Activated CD8-positive, alpha-beta memory T cell treated with anti-CD3 and anti-CD28 coated beads, Interleukin-2, amount 10 ng/mL, durations not matched to agents 7 days and 5 days (primary cell): Measurements from ENCODE around the gene SETD2. TPM values are rescaled to one million over a fixed set of nuclear protein-coding genes. Genes with fewer than 3 reads are reported as not detected.
"Not testable (repeated sequence)": the region's sequence is repeated elsewhere in the genome, so short reads cannot be mapped to it uniquely, and the experiment has no call there.

Source experiments
- ATAC-seq: fragments of 150-1000 bp; cut with Tn5 transposase; one replicate; pipeline ENCODE4 v1.10.0; 2021; ENCODE audit warnings: moderate library complexity
- CTCF ChIA-PET: fragments of 350-600 bp; sonication (Branson Sonifier 250); formaldehyde crosslinking; loops from one replicate; lab custom pipeline; 2021; ENCODE audit warnings: antibody characterized with exemption; lab: Charles Lee
- DNase-seq: peaks from one replicate; pipeline ENCODE4 v3.0.0-alpha.2; 2020
- H3K27ac Mint-ChIP-seq: one replicate; pipeline ENCODE4 v1.8.0; 2021; ENCODE audit warnings: mild to moderate bottlenecking, mixed read lengths
- H3K27me3 Mint-ChIP-seq: one replicate; pipeline ENCODE4 v1.8.0; 2021; ENCODE audit warnings: mixed read lengths
- H3K36me3 Mint-ChIP-seq: one replicate; pipeline ENCODE4 v1.8.0; 2021; ENCODE audit warnings: mild to moderate bottlenecking, mixed read lengths
- H3K4me1 Mint-ChIP-seq: one replicate; pipeline ENCODE4 v1.8.0; 2021; ENCODE audit warnings: mixed read lengths
- H3K4me3 Mint-ChIP-seq: one replicate; pipeline ENCODE4 v1.8.0; 2021; ENCODE audit warnings: mild to moderate bottlenecking, moderate library complexity, mixed read lengths
- H3K9me3 Mint-ChIP-seq: one replicate; pipeline ENCODE4 v1.8.0; 2022; ENCODE audit warnings: low read depth, mixed read lengths
- total RNA-seq, 2 experiments: library from RNA; stranded (reverse); gene quantifications; one replicate each; pipeline ENCODE4 v1.2.3, GENCODE V29; 2021

SETD2 gene
- total RNA-seq, 2 experiments from 2014 or later: 38.0 to 43.3 TPM

- H3K4me1 Mint-ChIP-seq: peaks cover 20% of the 10 kb centered on the region
- H3K27ac Mint-ChIP-seq, H3K27me3 Mint-ChIP-seq, DNase-seq, H3K9me3 Mint-ChIP-seq, H3K4me3 Mint-ChIP-seq, ATAC-seq: not testable (repeated sequence)
- peaks cover 12% of the 10 kb centered on the region for H3K36me3 Mint-ChIP-seq
- CTCF ChIA-PET: interaction anchor here (1.3 kb wide), 1 partner anchor 22 kb away, joined by 4 read pairs; the partner anchor contains the start of gene SETD2
These were observed 22.9 kb downstream of the SETD2 start for GRCh38 chr3:47140973-47141461.

DNA sequence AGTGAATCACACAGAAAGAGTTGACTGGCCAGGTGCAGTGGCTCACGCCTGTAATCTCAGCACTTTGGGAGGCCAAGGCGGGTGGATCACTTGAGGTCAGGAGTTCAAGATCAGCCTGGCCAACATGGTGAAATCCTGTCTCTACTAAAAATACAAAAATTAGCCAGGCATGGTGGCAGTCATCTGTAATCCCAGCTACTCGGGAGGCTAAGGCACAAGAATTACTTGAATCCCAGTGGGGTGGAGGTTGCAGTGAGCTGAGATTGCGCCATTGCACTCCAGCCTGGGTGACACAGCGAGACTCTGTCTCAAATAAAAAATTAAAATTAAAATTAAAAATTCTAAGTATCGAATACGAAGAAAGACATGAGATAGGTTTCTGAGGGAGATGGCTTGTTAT, 23.4 kb downstream of the SETD2 start:
- not testable (repeated sequence) for ATAC-seq, DNase-seq, H3K9me3 Mint-ChIP-seq, H3K27ac Mint-ChIP-seq, H3K27me3 Mint-ChIP-seq, H3K4me3 Mint-ChIP-seq
- H3K4me1 Mint-ChIP-seq: peaks cover 20% of the 10 kb centered on the region
- peaks cover 12% of the 10 kb centered on the region for H3K36me3 Mint-ChIP-seq
- CTCF ChIA-PET: interaction anchor here (1.3 kb wide), 1 partner anchor 23 kb away, joined by 4 read pairs; the partner anchor contains the start of gene SETD2

- H3K27ac Mint-ChIP-seq: no peak overlapping the region
- CTCF ChIA-PET: no interaction called here
- no peaks in the 10 kb centered on the region for H3K9me3 Mint-ChIP-seq
- no peak for DNase-seq
- no peak overlapping the region for H3K4me3 Mint-ChIP-seq
- no peak for ATAC-seq
- peaks cover 16% of the 10 kb centered on the region for H3K36me3 Mint-ChIP-seq
- H3K4me1 Mint-ChIP-seq: peaks cover 8% of the 10 kb centered on the region
- H3K27me3 Mint-ChIP-seq: no peaks in the 10 kb centered on the region
These were observed 29.6 kb downstream of the SETD2 start for GRCh38 chr3:47134311-47134710.

DNA sequence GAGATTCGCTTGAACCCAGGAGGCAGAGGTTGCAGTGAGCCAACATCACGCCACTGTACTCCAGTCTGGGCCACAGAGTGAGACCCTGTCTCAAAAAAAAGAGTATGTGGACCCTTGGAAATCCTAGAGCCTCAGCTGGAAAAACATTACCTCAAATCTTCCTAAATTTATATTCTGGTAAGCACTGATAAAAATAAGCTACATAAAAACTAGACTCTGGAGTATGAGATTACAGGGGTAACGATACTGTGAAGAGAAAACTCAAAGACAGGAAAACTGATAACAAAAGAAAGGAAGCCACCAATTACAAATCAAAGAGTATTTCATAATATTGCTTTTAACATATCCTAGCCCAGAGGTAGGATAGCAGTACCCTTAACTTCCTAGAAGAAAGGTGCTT, 30.3 kb downstream of the SETD2 start:
- peaks cover 10% of the 10 kb centered on the region for H3K36me3 Mint-ChIP-seq
- CTCF ChIA-PET: interaction anchor here (1.0 kb wide), 1 partner anchor 16 kb away, joined by 3 read pairs; no protein-coding TSS in a partner anchor

GRCh38 chr3:47130557-47130956, 33.4 kb downstream of the SETD2 start:
- no peaks in the 10 kb centered on the region for H3K27me3 Mint-ChIP-seq

More for the DNA sequence above, 30.3 kb downstream of the SETD2 start:
- ATAC-seq: no peak
- no peaks in the 10 kb centered on the region for H3K9me3 Mint-ChIP-seq
- DNase-seq: no peak
- no peak overlapping the region for H3K27ac Mint-ChIP-seq
- H3K27me3 Mint-ChIP-seq: no peaks in the 10 kb centered on the region
- H3K4me1 Mint-ChIP-seq: peaks cover 10% of the 10 kb centered on the region
- no peak overlapping the region for H3K4me3 Mint-ChIP-seq

GRCh38 chr3:47128137-47128536, 35.8 kb downstream of the SETD2 start:
- DNase-seq (no peak), ATAC-seq (no peak)
- CTCF ChIA-PET: interaction anchor here (1.0 kb wide), 1 partner anchor 21 kb away, joined by 4 read pairs; no protein-coding TSS in a partner anchor
- Mint-ChIP-seq H3K36me3 (peaks cover 35% of the 10 kb centered on the region), H3K4me3 (no peak overlapping the region), H3K27ac (no peak overlapping the region), H3K9me3 (no peaks in the 10 kb centered on the region), H3K4me1 (peaks cover 12% of the 10 kb centered on the region), H3K27me3 (no peaks in the 10 kb centered on the region)

More at GRCh38 chr3:47130557-47130956, 33.4 kb downstream of the SETD2 start:
- Mint-ChIP-seq H3K4me1 (peaks cover 12% of the 10 kb centered on the region), H3K9me3 (no peaks in the 10 kb centered on the region), H3K27ac (no peak overlapping the region), H3K4me3 (no peak overlapping the region), H3K36me3 (peaks cover 18% of the 10 kb centered on the region)
- no peak for ATAC-seq
- CTCF ChIA-PET: interaction anchor here (1.1 kb wide), 2 partner anchors 10 to 271 kb away, joined by 3 to 5 read pairs; no protein-coding TSS in a partner anchor
- no peak for DNase-seq

- Mint-ChIP-seq H3K4me3 (no peak overlapping the region), H3K27ac (no peak overlapping the region), H3K36me3 (peaks cover 58% of the 10 kb centered on the region), H3K27me3 (no peaks in the 10 kb centered on the region), H3K9me3 (no peaks in the 10 kb centered on the region), H3K4me1 (peaks cover 31% of the 10 kb centered on the region)
- no peak for DNase-seq
- CTCF ChIA-PET: no interaction called here
- no peak for ATAC-seq
These were observed 40.1 kb downstream of the SETD2 start for GRCh38 chr3:47123857-47124256.

DNA sequence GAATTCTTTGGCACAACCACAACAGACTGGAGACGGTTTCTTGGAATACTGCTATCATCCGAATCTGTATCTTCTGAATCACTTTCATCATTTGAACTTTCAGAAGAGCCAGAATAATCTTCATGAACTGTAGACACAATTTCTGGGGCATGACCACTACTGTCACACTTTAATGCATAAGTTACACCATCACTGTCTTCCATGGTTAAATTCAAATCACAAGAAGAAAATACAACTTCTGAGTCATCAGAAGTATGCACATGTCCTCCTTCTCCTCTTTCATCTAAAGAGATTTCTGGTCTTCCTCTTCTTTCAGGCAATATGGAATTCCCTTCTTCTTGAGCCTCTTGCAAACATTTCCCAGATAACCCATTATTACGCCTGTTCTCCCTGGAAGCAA, 42.5 kb downstream of the SETD2 start:
- H3K4me1 Mint-ChIP-seq: peaks cover 33% of the 10 kb centered on the region
- H3K9me3 Mint-ChIP-seq: no peaks in the 10 kb centered on the region
- ATAC-seq (no peak), DNase-seq (no peak)
- H3K36me3 Mint-ChIP-seq: peaks cover 61% of the 10 kb centered on the region
- no peak overlapping the region for H3K27ac Mint-ChIP-seq
- CTCF ChIA-PET: no interaction called here
- H3K27me3 Mint-ChIP-seq: no peaks in the 10 kb centered on the region
- H3K4me3 Mint-ChIP-seq: no peak overlapping the region

- H3K36me3 Mint-ChIP-seq: peaks cover 53% of the 10 kb centered on the region
- no peaks in the 10 kb centered on the region for H3K9me3 Mint-ChIP-seq
- peak overlapping the region; percentile 59 for H3K27ac Mint-ChIP-seq
- peaks cover 33% of the 10 kb centered on the region for H3K4me1 Mint-ChIP-seq
- peak; percentile 76 for ATAC-seq
- DNase-seq: no peak
- no peak overlapping the region for H3K4me3 Mint-ChIP-seq
- H3K27me3 Mint-ChIP-seq: no peaks in the 10 kb centered on the region
- CTCF ChIA-PET: interaction anchor here (1.3 kb wide), 1 partner anchor 11 kb away, joined by 5 read pairs; no protein-coding TSS in a partner anchor
These were observed 43.8 kb downstream of the SETD2 start for GRCh38 chr3:47120138-47120537.

DNA sequence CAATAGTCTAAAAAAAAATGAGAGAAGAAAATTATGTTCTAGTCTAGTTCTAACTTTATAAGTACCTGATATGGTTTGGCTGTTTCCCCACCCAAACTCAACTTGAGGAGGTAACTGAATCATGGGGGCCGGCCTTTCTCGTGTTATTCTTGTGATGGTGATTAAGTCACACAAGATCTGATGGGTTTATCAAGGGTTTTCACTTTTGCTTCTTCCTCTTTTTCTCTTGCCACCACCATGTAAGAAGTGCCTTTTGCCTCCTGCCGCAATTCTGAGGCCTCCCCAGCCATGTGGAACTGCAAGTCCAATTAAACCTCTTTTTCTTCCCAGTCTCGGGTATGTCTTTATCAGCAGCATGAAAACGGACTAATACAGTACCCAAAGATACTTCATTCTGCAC, 44.5 kb downstream of the SETD2 start:
- Mint-ChIP-seq H3K36me3 (peaks cover 52% of the 10 kb centered on the region), H3K4me1 (peaks cover 33% of the 10 kb centered on the region)
- CTCF ChIA-PET: interaction anchor here (0.6 kb wide), 1 partner anchor 393 kb away, joined by 3 read pairs; no protein-coding TSS in a partner anchor
- not testable (repeated sequence) for H3K27me3 Mint-ChIP-seq, DNase-seq, H3K9me3 Mint-ChIP-seq, ATAC-seq, H3K4me3 Mint-ChIP-seq, H3K27ac Mint-ChIP-seq

DNA sequence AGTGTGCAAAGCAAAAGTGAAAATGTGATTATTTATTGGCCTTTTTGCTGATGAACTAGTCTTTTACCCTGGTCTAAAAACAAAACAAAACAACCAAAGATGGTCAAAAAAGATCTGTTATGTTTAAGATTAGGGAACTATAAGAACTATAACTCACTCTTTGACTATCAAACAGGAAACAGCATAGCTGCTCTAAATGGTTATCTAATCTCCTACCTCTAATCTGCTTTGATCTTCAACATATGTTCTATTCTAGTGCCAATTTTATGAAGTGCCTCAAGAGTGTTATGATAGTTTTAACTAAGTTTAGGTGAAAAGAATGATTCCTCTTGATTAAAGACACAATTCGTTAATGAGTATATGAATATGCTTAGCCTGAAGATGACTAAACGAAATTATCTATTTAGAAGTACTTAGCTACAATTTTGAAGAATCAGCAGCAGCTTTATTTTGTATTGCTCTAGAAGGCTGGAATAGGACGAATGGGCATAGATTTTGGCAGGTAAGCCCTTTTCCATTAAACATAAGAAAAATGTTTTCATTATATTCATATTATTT, 46.0 kb downstream of the SETD2 start:
- no peaks in the 10 kb centered on the region for H3K27me3 Mint-ChIP-seq
- no peak overlapping the region for H3K4me3 Mint-ChIP-seq
- H3K36me3 Mint-ChIP-seq: peaks cover 52% of the 10 kb centered on the region
- CTCF ChIA-PET: interaction anchor here (0.7 to 0.8 kb wide), 2 partner anchors 28 to 47 kb away, joined by 3 read pairs; no protein-coding TSS in a partner anchor
- no peak overlapping the region for H3K27ac Mint-ChIP-seq
- ATAC-seq: no peak
- DNase-seq: no peak
- peaks cover 33% of the 10 kb centered on the region for H3K4me1 Mint-ChIP-seq
- H3K9me3 Mint-ChIP-seq: no peaks in the 10 kb centered on the region

- H3K9me3 Mint-ChIP-seq, H3K4me3 Mint-ChIP-seq, ATAC-seq, H3K27me3 Mint-ChIP-seq, CTCF ChIA-PET, H3K27ac Mint-ChIP-seq, DNase-seq: not testable (repeated sequence)
- Mint-ChIP-seq H3K4me1 (peaks cover 19% of the 10 kb centered on the region), H3K36me3 (peaks cover 44% of the 10 kb centered on the region)
These were observed 48.4 kb downstream of the SETD2 start for GRCh38 chr3:47115524-47115923.

DNA sequence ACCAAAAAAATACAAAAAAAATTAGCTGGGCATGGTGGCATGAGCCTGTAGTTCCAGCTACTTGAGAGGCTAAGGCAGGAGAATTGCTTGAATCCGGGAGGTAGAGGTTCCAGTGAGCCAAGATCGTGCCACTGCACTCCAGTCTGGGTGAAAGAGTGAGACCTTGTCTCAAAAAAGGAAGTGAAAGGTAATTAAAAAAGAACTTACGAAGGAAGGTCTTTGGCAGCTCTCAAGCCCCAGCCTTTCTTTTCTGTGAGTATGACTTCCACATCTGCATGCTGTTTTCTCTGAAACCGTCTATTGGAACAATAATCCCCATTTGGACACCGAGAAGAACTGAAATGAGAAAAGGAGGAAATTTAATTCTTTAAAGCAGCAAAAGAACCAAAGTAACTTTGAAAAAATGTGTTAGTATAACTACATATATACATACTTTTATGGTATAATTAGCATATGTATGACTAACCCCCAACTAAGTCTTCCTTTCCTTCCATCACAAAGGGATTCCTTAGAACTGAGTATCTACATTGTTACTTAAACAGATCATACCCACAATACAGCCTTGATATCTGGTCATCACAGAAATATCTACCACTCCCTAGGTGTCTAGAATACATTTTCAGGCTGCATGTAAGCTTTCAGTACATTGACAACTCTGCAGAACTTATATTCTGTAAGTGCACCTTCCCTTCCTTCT, 50.1 kb downstream of the SETD2 start:
- no peak overlapping the region for H3K4me3 Mint-ChIP-seq
- CTCF ChIA-PET: interaction anchor here (1.1 kb wide), 1 partner anchor 18 kb away, joined by 3 read pairs; no protein-coding TSS in a partner anchor
- ATAC-seq (no peak), DNase-seq (no peak)
- no peaks in the 10 kb centered on the region for H3K9me3 Mint-ChIP-seq
- H3K4me1 Mint-ChIP-seq: peaks cover 9% of the 10 kb centered on the region
- no peak overlapping the region for H3K27ac Mint-ChIP-seq
- no peaks in the 10 kb centered on the region for H3K27me3 Mint-ChIP-seq
- H3K36me3 Mint-ChIP-seq: peaks cover 41% of the 10 kb centered on the region
